Endothelial cell of umbilical vein (primary cell): Measurements from ENCODE around the gene GINS3. TPM values are rescaled to one million over a fixed set of nuclear protein-coding genes. Genes with fewer than 3 reads are reported as not detected.

Experiments used
- BruUV-seq: library from RNA; stranded (reverse); fragments of 400-500 nt; replicated peaks from 2 replicates; lab custom pipeline; 2021; lab: Mats Ljungman, UMichigan
- CTCF ChIA-PET: fragments of 300-600, 350-600 bp; sonication (Branson Sonifier 250); formaldehyde crosslinking; loops from one replicate; lab custom pipeline; 2021; ENCODE audit warnings: antibody characterized with exemption, inconsistent platforms; lab: Charles Lee
- POLR2A ChIA-PET: fragments of 300-600, 350-600 bp; sonication (Branson Sonifier 250); formaldehyde crosslinking; loops from one replicate; lab custom pipeline; 2021; ENCODE audit warnings: antibody characterized with exemption, inconsistent platforms; lab: Charles Lee
- DNase-seq: peaks from one replicate; pipeline ENCODE4 v3.0.0-alpha.2; 2011; ENCODE audit warnings: low read depth, low spot score
- FAIRE-seq: peaks from 2 replicates; lab custom pipeline; 2011; peaks lifted over from hg19 to GRCh38; lab: Jason Lieb, UNC
- H2AFZ ChIP-seq: 2 replicates; pipeline ENCODE4 v1.6.0; 2012; ENCODE audit warnings: low read depth, low read length, control low read depth, inconsistent platforms
- H3K27ac ChIP-seq: 2 replicates; pipeline ENCODE4 v1.5.1; 2011; ENCODE audit warnings: low read depth, mild to moderate bottlenecking, control low read depth, low read length, moderate library complexity; ENCODE audit not compliant: insufficient read depth
- H3K27me3 ChIP-seq, 2 experiments: 2 replicates each; pipeline versions ENCODE4 v1.6.0 to v1.6.1; 2011; ENCODE audit warnings: low read length in 2 of 2, mixed read lengths in 1 of 2; ENCODE audit not compliant: control insufficient read depth in 2 of 2, insufficient read depth in 2 of 2
- H3K36me3 ChIP-seq, 2 experiments: 2 replicates in 1 of 2; 3 replicates in 1 of 2; pipeline ENCODE4 v1.5.1; 2011; ENCODE audit warnings: low read length in 2 of 2, mild to moderate bottlenecking in 1 of 2, moderate library complexity in 1 of 2; ENCODE audit not compliant: control insufficient read depth in 2 of 2, insufficient read depth in 2 of 2; ENCODE audit errors: extremely low read depth in 1 of 2
- H3K4me1 ChIP-seq: 3 replicates; pipeline ENCODE4 v1.5.1; 2011; ENCODE audit warnings: mild to moderate bottlenecking, low read length; ENCODE audit not compliant: control insufficient read depth, insufficient read depth; ENCODE audit errors: extremely low read depth
- H3K4me2 ChIP-seq: 2 replicates; pipeline ENCODE4 v1.6.1; 2011; ENCODE audit warnings: low read length, control low read depth, mixed read lengths; ENCODE audit not compliant: insufficient read depth
- H3K4me3 ChIP-seq, 3 experiments: fragments of 200-600 bp in 1 of 3; sonication (generic), shearing (Covaris generic) in 1 of 3; replicated peaks in 1 of 3; 2 replicates each; pipeline ENCODE4 v1.5.1; 2011 to 2016; ENCODE audit warnings: control low read depth in 3 of 3, low read length in 3 of 3, mild to moderate bottlenecking in 2 of 3, inconsistent platforms in 1 of 3, low read depth in 1 of 3, moderate library complexity in 1 of 3; ENCODE audit not compliant: insufficient read depth in 1 of 3
- H3K79me2 ChIP-seq: 2 replicates; pipeline ENCODE4 v1.6.0; 2012; ENCODE audit warnings: low read length, inconsistent platforms; ENCODE audit not compliant: control insufficient read depth, insufficient read depth
- H3K9ac ChIP-seq: replicated peaks from 2 replicates; pipeline ENCODE3; 2011; ENCODE audit warnings: low read length, control low read depth; ENCODE audit not compliant: insufficient read depth; ENCODE audit errors: extremely low read depth
- H3K9me1 ChIP-seq: replicated peaks from 3 replicates; pipeline ENCODE4 v1.6.0; 2011; ENCODE audit warnings: mild to moderate bottlenecking, low read length; ENCODE audit not compliant: control insufficient read depth, insufficient read depth; ENCODE audit errors: extremely low read depth
- H3K9me3 ChIP-seq: replicated peaks from 2 replicates; pipeline ENCODE4 v1.5.1; 2012; ENCODE audit warnings: low read length, inconsistent platforms; ENCODE audit not compliant: control insufficient read depth, insufficient read depth
- H4K20me1 ChIP-seq: replicated peaks from 2 replicates; pipeline ENCODE3; 2011; ENCODE audit warnings: mild to moderate bottlenecking, low read length; ENCODE audit not compliant: control insufficient read depth, insufficient read depth; ENCODE audit errors: extremely low read depth
- EZH2 ChIP-seq: IDR thresholded peaks from 2 replicates; pipeline ENCODE4 v1.6.1; 2012; ENCODE audit warnings: borderline replicate concordance, low read depth, mild to moderate bottlenecking, moderate library complexity, low read length, inconsistent platforms; ENCODE audit not compliant: severe bottlenecking
- FOS ChIP-seq: IDR thresholded peaks from 2 replicates; pipeline ENCODE4 v1.6.1; 2011; ENCODE audit warnings: mild to moderate bottlenecking, low read length, moderate library complexity, borderline replicate concordance; ENCODE audit not compliant: insufficient read depth
- GATA2 ChIP-seq: IDR thresholded peaks from 2 replicates; pipeline ENCODE4 v1.7.0; 2011; ENCODE audit warnings: low read depth, mild to moderate bottlenecking, moderate library complexity, mixed read lengths, low read length; ENCODE audit not compliant: insufficient read length, insufficient read depth
- JUN ChIP-seq: IDR thresholded peaks from 2 replicates; pipeline ENCODE4 v1.6.1; 2011; ENCODE audit warnings: borderline replicate concordance, low read depth; ENCODE audit not compliant: insufficient read length, insufficient read depth
- MYC ChIP-seq: IDR thresholded peaks from one replicate; pipeline ENCODE4 v1.6.1; 2011; ENCODE audit warnings: mild to moderate bottlenecking, low read depth, low read length
- POLR2A ChIP-seq: IDR thresholded peaks from 2 replicates; pipeline ENCODE4 v1.6.1; 2012; ENCODE audit warnings: low read depth, mild to moderate bottlenecking, control low read depth, low read length
- POLR2AphosphoS5 ChIP-seq: IDR thresholded peaks from 2 replicates; pipeline ENCODE4 v1.6.1; 2012; ENCODE audit warnings: low read depth, mild to moderate bottlenecking, control low read depth, low read length, moderate library complexity; ENCODE audit not compliant: insufficient read depth
- dilution Hi-C: fragments of 300-500 bp; cut with MboI; formaldehyde crosslinking; loops from one replicate; pipeline ENCODE4 v1.15.0; 2019; ENCODE audit warnings: low sequenced_read_pairs; ENCODE audit not compliant: extremely low pct_ligation_motif_present
- intact Hi-C: fragments of 100-400 bp; cut with micrococcal nuclease; formaldehyde crosslinking; loops from one replicate; pipeline ENCODE4 v1.10.0; 2022
- polyA plus RNA-seq, 4 experiments: library from polyadenylated mRNA; depleted of rRNA in 3 of 4; stranded (reverse) in 3 of 4; unstranded in 1 of 4; fragments of >200 nt; gene quantifications; 2 replicates each; pipeline versions ENCODE4 v1.2.1 to v1.2.3, GENCODE V29; 2011 to 2012; ENCODE audit warnings: missing spikeins in 1 of 4
- total RNA-seq: library from RNA; stranded (reverse); gene quantifications from 2 replicates; pipeline ENCODE4 v1.2.3, GENCODE V29; 2021
- TF ChIP-seq, protein P1 (sequence below), 2 donors: IDR thresholded peaks; 1 replicate in 1 of 2; 2 replicates in 1 of 2; pipeline ENCODE4 v1.5.1; 2011; ENCODE audit warnings: low read length in 2 of 2, mild to moderate bottlenecking in 2 of 2, moderate library complexity in 2 of 2, control low read depth in 1 of 2, inconsistent platforms in 1 of 2, low read depth in 1 of 2; ENCODE audit not compliant: insufficient read depth in 1 of 2; ENCODE audit errors: extremely low read depth in 1 of 2
- TF ChIP-seq, protein P2 (sequence below): IDR thresholded peaks from 2 replicates; pipeline ENCODE4 v1.6.1; 2011; ENCODE audit not compliant: insufficient read depth, insufficient read length

GINS3 gene
- total and polyA plus RNA-seq, 2 donors (not counting 3 experiments of a cell fraction or from before 2014, with no cell fraction given): 17.2 to 24.1 TPM

DNA sequence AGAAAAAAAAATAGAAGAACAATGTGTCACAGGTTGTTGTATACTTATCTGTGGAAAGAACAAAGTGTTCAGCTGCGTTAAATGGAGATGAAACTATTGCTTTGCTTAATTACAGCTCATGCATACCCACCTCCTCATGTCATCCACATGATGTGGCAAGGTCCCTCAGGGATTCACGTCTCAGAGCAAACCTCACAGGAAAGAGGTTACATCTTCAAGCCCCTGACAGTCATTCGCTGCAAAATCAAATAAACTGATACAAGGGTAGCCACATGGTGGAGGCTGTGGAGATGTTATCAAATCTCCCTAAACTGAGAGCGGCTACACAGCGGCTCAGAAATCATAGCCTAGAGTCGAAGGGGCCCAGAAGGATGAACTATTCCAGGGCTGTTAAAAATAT is 21.1 kb downstream of the GINS3 start:
- Histone ChIP-seq H3K27ac (no peak overlapping the region), H4K20me1 (no peaks in the 10 kb centered on the region), H3K27me3 (no peaks in the 10 kb centered on the region), H3K36me3 (no peaks in the 10 kb centered on the region), H3K79me2 (no peaks in the 10 kb centered on the region), H3K4me1 (peaks cover 15% of the 10 kb centered on the region), H3K4me3 (no peak overlapping the region), H3K9ac (no peak overlapping the region), H2AFZ (no peak overlapping the region), H3K9me3 (no peaks in the 10 kb centered on the region), H3K9me1 (no peaks in the 10 kb centered on the region), H3K4me2 (no peak overlapping the region)
- FAIRE-seq (no peak), DNase-seq (no peak)
- ChIA-PET CTCF (interaction anchor here (1.0 kb wide), 1 partner anchor 75 kb away, joined by 3 read pairs; no protein-coding TSS in a partner anchor), POLR2A (no interaction called here)
- no TSS peak for BruUV-seq
- intact Hi-C loops (no loop called here), dilution Hi-C loops (no loop called here)
- TF ChIP-seq EZH2: no peak
- no peak for TF ChIP-seq GATA2
- TF ChIP-seq MYC: no peak
- no peak for TF ChIP-seq FOS
- no peak for TF ChIP-seq POLR2A
- TF ChIP-seq, protein P1, sequence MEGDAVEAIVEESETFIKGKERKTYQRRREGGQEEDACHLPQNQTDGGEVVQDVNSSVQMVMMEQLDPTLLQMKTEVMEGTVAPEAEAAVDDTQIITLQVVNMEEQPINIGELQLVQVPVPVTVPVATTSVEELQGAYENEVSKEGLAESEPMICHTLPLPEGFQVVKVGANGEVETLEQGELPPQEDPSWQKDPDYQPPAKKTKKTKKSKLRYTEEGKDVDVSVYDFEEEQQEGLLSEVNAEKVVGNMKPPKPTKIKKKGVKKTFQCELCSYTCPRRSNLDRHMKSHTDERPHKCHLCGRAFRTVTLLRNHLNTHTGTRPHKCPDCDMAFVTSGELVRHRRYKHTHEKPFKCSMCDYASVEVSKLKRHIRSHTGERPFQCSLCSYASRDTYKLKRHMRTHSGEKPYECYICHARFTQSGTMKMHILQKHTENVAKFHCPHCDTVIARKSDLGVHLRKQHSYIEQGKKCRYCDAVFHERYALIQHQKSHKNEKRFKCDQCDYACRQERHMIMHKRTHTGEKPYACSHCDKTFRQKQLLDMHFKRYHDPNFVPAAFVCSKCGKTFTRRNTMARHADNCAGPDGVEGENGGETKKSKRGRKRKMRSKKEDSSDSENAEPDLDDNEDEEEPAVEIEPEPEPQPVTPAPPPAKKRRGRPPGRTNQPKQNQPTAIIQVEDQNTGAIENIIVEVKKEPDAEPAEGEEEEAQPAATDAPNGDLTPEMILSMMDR (IDR thresholded peaks at IDR 0.05; ENCODE audit: extremely low read depth in 1 of 2, insufficient read depth in 1 of 2, low read depth in 1 of 2, low read length in 2 of 2): no peak
- TF ChIP-seq, protein P2, sequence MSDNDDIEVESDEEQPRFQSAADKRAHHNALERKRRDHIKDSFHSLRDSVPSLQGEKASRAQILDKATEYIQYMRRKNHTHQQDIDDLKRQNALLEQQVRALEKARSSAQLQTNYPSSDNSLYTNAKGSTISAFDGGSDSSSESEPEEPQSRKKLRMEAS: no peak
- TF ChIP-seq JUN: no peak
- no peak for TF ChIP-seq POLR2AphosphoS5
